H1 (cell line): ENCODE data around the gene VPS41. TPM values are rescaled to one million over a fixed set of nuclear protein-coding genes. Genes with fewer than 3 reads are reported as not detected.

Experiments used
- CTCF ChIA-PET: fragments of 300-600 bp; sonication (Branson Sonifier 250); formaldehyde crosslinking; loops from one replicate; lab custom pipeline; 2021; ENCODE audit not compliant: partially characterized antibody; lab: Charles Lee
- POLR2A ChIA-PET: fragments of 300-600 bp; sonication (Branson Sonifier 250); formaldehyde crosslinking; loops from one replicate; lab custom pipeline; 2021; ENCODE audit warnings: inconsistent platforms; ENCODE audit not compliant: partially characterized antibody; lab: Charles Lee
- DNase-seq, 2 experiments: peaks; one replicate each; pipeline versions ENCODE4 v3.0.0 to v3.0.0-alpha.2; 2010 to 2022; ENCODE audit warnings: low spot score in 2 of 2, low read depth in 1 of 2, mixed read lengths in 1 of 2
- FAIRE-seq: peaks from 2 replicates; lab custom pipeline; 2011; peaks lifted over from hg19 to GRCh38; lab: Jason Lieb, UNC
- H2AFZ ChIP-seq: 2 replicates; pipeline ENCODE4 v1.8.1; 2012; ENCODE audit warnings: low read length, inconsistent platforms
- H2AK5ac ChIP-seq: 2 replicates; pipeline ENCODE4 v1.6.1; 2013; ENCODE audit warnings: low read depth, low read length
- H2BK120ac ChIP-seq: replicated peaks from 2 replicates; pipeline ENCODE3; 2013; ENCODE audit warnings: low read depth, low read length, inconsistent platforms
- H2BK12ac ChIP-seq: 2 replicates; pipeline ENCODE4 v1.6.1; 2013; ENCODE audit warnings: low read depth, low read length
- H2BK15ac ChIP-seq: 2 replicates; pipeline ENCODE4 v1.6.1; 2013; ENCODE audit warnings: low read length
- H2BK20ac ChIP-seq: 2 replicates; pipeline ENCODE4 v1.6.1; 2013; ENCODE audit warnings: low read length
- H2BK5ac ChIP-seq: 2 replicates; pipeline ENCODE4 v1.6.1; 2013; ENCODE audit warnings: low read depth, low read length
- H3K14ac ChIP-seq: 2 replicates; pipeline ENCODE4 v1.6.1; 2013; ENCODE audit warnings: inconsistent platforms; ENCODE audit not compliant: insufficient read length
- H3K18ac ChIP-seq: 2 replicates; pipeline ENCODE4 v1.6.1; 2013; ENCODE audit warnings: low read length; ENCODE audit errors: extremely low read depth
- H3K23ac ChIP-seq: 2 replicates; pipeline ENCODE4 v1.6.1; 2013; ENCODE audit warnings: inconsistent platforms; ENCODE audit not compliant: insufficient read length
- H3K23me2 ChIP-seq: 2 replicates; pipeline ENCODE4 v1.6.1; 2013; ENCODE audit warnings: low read depth, low read length
- H3K27ac ChIP-seq: 2 replicates; pipeline ENCODE4 v1.6.1; 2011; ENCODE audit warnings: low read depth, low read length, inconsistent platforms
- H3K27me3 ChIP-seq, 4 experiments: replicated peaks in 1 of 4; 1 replicate in 1 of 4; 2 replicates in 3 of 4; pipeline versions ENCODE4 v1.6.1 to v1.8.1; 2011 to 2013; ENCODE audit warnings: low read length in 3 of 4, mild to moderate bottlenecking in 3 of 4, inconsistent platforms in 2 of 4, mixed read lengths in 2 of 4, moderate library complexity in 1 of 4; ENCODE audit not compliant: control insufficient read depth in 3 of 4, insufficient read depth in 3 of 4; ENCODE audit errors: extremely low read depth in 1 of 4
- H3K36me3 ChIP-seq, 4 experiments: 2 replicates each; pipeline versions ENCODE4 v1.6.1 to v1.8.1; 2011 to 2013; ENCODE audit warnings: mild to moderate bottlenecking in 4 of 4, low read length in 3 of 4, moderate library complexity in 2 of 4, control low read depth in 1 of 4, inconsistent platforms in 1 of 4; ENCODE audit not compliant: insufficient read depth in 4 of 4, control insufficient read depth in 2 of 4
- H3K4ac ChIP-seq: replicated peaks from 2 replicates; pipeline ENCODE3; 2013; ENCODE audit warnings: low read length, low read depth, mixed read lengths, inconsistent platforms; ENCODE audit not compliant: insufficient read length
- H3K4me1 ChIP-seq, 4 experiments: replicated peaks in 1 of 4; 1 replicate in 1 of 4; 2 replicates in 3 of 4; pipeline versions ENCODE4 v1.6.1 to v1.8.1; 2011 to 2013; ENCODE audit warnings: low read length in 3 of 4, inconsistent platforms in 2 of 4, mixed read lengths in 1 of 4; ENCODE audit not compliant: insufficient read depth in 4 of 4, control insufficient read depth in 3 of 4
- H3K4me2 ChIP-seq, 2 experiments: 2 replicates each; pipeline versions ENCODE4 v1.6.1 to v1.8.1; 2011 to 2013; ENCODE audit warnings: low read depth in 2 of 2, low read length in 2 of 2, control low read depth in 1 of 2, inconsistent platforms in 1 of 2, mild to moderate bottlenecking in 1 of 2; ENCODE audit not compliant: insufficient read depth in 1 of 2
- H3K4me3 ChIP-seq, 4 experiments: fragments of 200-600, 300-600 bp in 1 of 4; sonication (generic), shearing (Covaris generic), sonication (Bioruptor Twin) in 1 of 4; 2 replicates each; pipeline versions ENCODE4 v1.5.1 to v1.8.1; 2011 to 2016; ENCODE audit warnings: low read length in 4 of 4, low read depth in 3 of 4, control low read depth in 2 of 4, inconsistent platforms in 2 of 4, mild to moderate bottlenecking in 2 of 4, mixed read lengths in 1 of 4, moderate library complexity in 1 of 4; ENCODE audit not compliant: insufficient read depth in 2 of 4; ENCODE audit errors: extremely low read depth in 1 of 4
- H3K56ac ChIP-seq: replicated peaks from 2 replicates; pipeline ENCODE3; 2013; ENCODE audit warnings: low read depth, mild to moderate bottlenecking, mixed read lengths, low read length, inconsistent platforms; ENCODE audit not compliant: insufficient read length
- H3K79me1 ChIP-seq: 2 replicates; pipeline ENCODE4 v1.6.1; 2013; ENCODE audit warnings: low read depth, low read length, control low read depth
- H3K79me2 ChIP-seq, 2 experiments: 2 replicates each; pipeline versions ENCODE4 v1.6.1 to v1.8.1; 2012 to 2013; ENCODE audit warnings: low read length in 2 of 2, mild to moderate bottlenecking in 2 of 2, inconsistent platforms in 1 of 2; ENCODE audit not compliant: insufficient read depth in 2 of 2, control insufficient read depth in 1 of 2
- H3K9ac ChIP-seq, 4 experiments: replicated peaks in 1 of 4; 1 replicate in 1 of 4; 2 replicates in 3 of 4; pipeline versions ENCODE4 v1.6.1 to v1.8.1; 2011 to 2013; ENCODE audit warnings: low read depth in 3 of 4, low read length in 3 of 4, control low read depth in 2 of 4, mild to moderate bottlenecking in 2 of 4, moderate library complexity in 2 of 4, inconsistent platforms in 1 of 4; ENCODE audit errors: extremely low read depth in 1 of 4
- H3K9me3 ChIP-seq, 2 experiments: 2 replicates each; pipeline versions ENCODE4 v1.6.1 to v1.8.1; 2012 to 2013; ENCODE audit warnings: mild to moderate bottlenecking in 2 of 2, moderate library complexity in 2 of 2, control low read depth in 1 of 2, inconsistent platforms in 1 of 2, low read depth in 1 of 2, low read length in 1 of 2, mixed read lengths in 1 of 2; ENCODE audit not compliant: insufficient read depth in 2 of 2
- H4K20me1 ChIP-seq, 2 experiments: replicated peaks in 1 of 2; 2 replicates each; pipeline versions ENCODE3 to v1.8.1; 2011 to 2013; ENCODE audit warnings: inconsistent platforms in 2 of 2, low read length in 2 of 2, mild to moderate bottlenecking in 1 of 2; ENCODE audit not compliant: insufficient read depth in 2 of 2, control insufficient read depth in 1 of 2
- H4K5ac ChIP-seq: 2 replicates; pipeline ENCODE4 v1.6.1; 2013; ENCODE audit warnings: low read length, low read depth, mixed read lengths, inconsistent platforms; ENCODE audit not compliant: insufficient read length
- H4K8ac ChIP-seq: 2 replicates; pipeline ENCODE4 v1.8.0; 2013; ENCODE audit warnings: mild to moderate bottlenecking, moderate library complexity, low read length, inconsistent platforms; ENCODE audit not compliant: insufficient read depth; ENCODE audit errors: extremely low read depth
- H4K91ac ChIP-seq: replicated peaks from 2 replicates; pipeline ENCODE3; 2013; ENCODE audit warnings: low read length, mixed read lengths, inconsistent platforms; ENCODE audit not compliant: insufficient read length
- BCL11A ChIP-seq, 2 experiments: IDR thresholded peaks; one replicate each; pipeline ENCODE4 v1.6.1; 2011; ENCODE audit warnings: low read depth in 2 of 2, low read length in 2 of 2, mild to moderate bottlenecking in 2 of 2
- CTBP2 ChIP-seq: IDR thresholded peaks from 2 replicates; pipeline ENCODE4 v1.7.0; 2011; ENCODE audit warnings: borderline replicate concordance, mild to moderate bottlenecking, moderate library complexity, mixed read lengths, low read length; ENCODE audit not compliant: insufficient read depth, insufficient read length
- FOSL1 ChIP-seq: IDR thresholded peaks from 2 replicates; pipeline ENCODE4 v1.6.1; 2011; ENCODE audit warnings: mild to moderate bottlenecking, low read depth, low read length, moderate library complexity; ENCODE audit not compliant: insufficient read depth
- KDM1A ChIP-seq: fragments of 200-600, 300-600 bp; sonication (generic); IDR thresholded peaks from 2 replicates; pipeline ENCODE4 v1.7.1; 2016; ENCODE audit warnings: mild to moderate bottlenecking, low read length, borderline replicate concordance
- MAFK ChIP-seq: IDR thresholded peaks from 2 replicates; pipeline ENCODE4 v1.6.1; 2012; ENCODE audit warnings: low read depth, mild to moderate bottlenecking, improper control_type of control experiment, low read length
- RBBP5 ChIP-seq: IDR thresholded peaks from 2 replicates; pipeline ENCODE4 v1.7.1; 2012; ENCODE audit warnings: low read depth, mild to moderate bottlenecking, inconsistent platforms, low read length, moderate library complexity, borderline replicate concordance
- RFX5 ChIP-seq: IDR thresholded peaks from 2 replicates; pipeline ENCODE4 v1.6.1; 2011; ENCODE audit warnings: low read depth, low read length, improper control_type of control experiment, borderline replicate concordance
- RNF2 ChIP-seq: fragments of 200-900, 300-1000 bp; sonication (generic); IDR thresholded peaks from 2 replicates; pipeline ENCODE4 v1.7.1; 2016; ENCODE audit warnings: borderline replicate concordance, low read depth, mild to moderate bottlenecking, antibody characterized with exemption, low read length; ENCODE audit not compliant: poor library complexity, severe bottlenecking; ENCODE audit errors: missing control alignments
- SP2 ChIP-seq: IDR thresholded peaks from 2 replicates; pipeline ENCODE4 v1.6.1; 2012; ENCODE audit warnings: mild to moderate bottlenecking, low read length, inconsistent platforms
- SP4 ChIP-seq: IDR thresholded peaks from 2 replicates; pipeline ENCODE4 v1.6.1; 2012; ENCODE audit warnings: low read length, inconsistent platforms
- ZNF274 ChIP-seq: IDR thresholded peaks from 2 replicates; pipeline ENCODE4 v1.7.0; 2012; ENCODE audit warnings: low read length, borderline replicate concordance; ENCODE audit errors: extremely low read depth
- polyA plus RNA-seq, 7 experiments: library from polyadenylated mRNA; depleted of rRNA in 3 of 7; stranded (reverse) in 5 of 7; unstranded in 2 of 7; fragments of >200 nt in 5 of 7; fragments of 200-250 nt in 2 of 7; gene quantifications; 1 replicate in 5 of 7; 2 replicates in 1 of 7; 4 replicates in 1 of 7; pipeline versions ENCODE4 v1.2.1 to v1.2.3, GENCODE V29; 2011 to 2013; ENCODE audit warnings: missing spikeins in 2 of 7, mixed read lengths in 2 of 7
- total RNA-seq: library from RNA; stranded (reverse); fragmentation: NEBNext Ultra II Directional; extraction: Animal tissue kit (Norgen Biotek cat#: 25700); gene quantifications from 2 replicates; pipeline ENCODE4 v1.2.1, GENCODE V29; 2021
- TF ChIP-seq, protein P1 (sequence below): IDR thresholded peaks from 2 replicates; pipeline ENCODE4 v1.6.1; 2012; ENCODE audit warnings: inconsistent platforms
- TF ChIP-seq, protein P2 (sequence below): IDR thresholded peaks from 2 replicates; pipeline ENCODE4 v1.6.1; 2011; ENCODE audit warnings: low read length, improper control_type of control experiment

The VPS41 gene
- total and polyA plus RNA-seq, 2 of the 8 experiments (the other 6 are each of a cell fraction or from before 2014, with no cell fraction given): 10.7 to 63.3 TPM

GRCh38 chr7:38903057-38903456 lies 5.9 kb downstream of the VPS41 start:
- Histone ChIP-seq H2BK12ac (no peak overlapping the region), H2BK5ac (no peak overlapping the region), H3K9ac (no peak overlapping the region), H4K8ac (no peak overlapping the region), H3K9me3 (no peaks in the 10 kb centered on the region), H3K14ac (no peak overlapping the region), H3K79me2 (peaks cover 0 to 35% of the 10 kb centered on the region in 2 experiments; a peak in 2 of 4 replicates), H3K4me3 (no peak overlapping the region), H4K91ac (no peak overlapping the region), H3K79me1 (peaks cover 5% of the 10 kb centered on the region), H2BK15ac (no peak overlapping the region), H2BK120ac (no peak overlapping the region), H3K36me3 (no peaks in the 10 kb centered on the region; a peak in 1 of 8 replicates), H4K5ac (no peak overlapping the region), H2BK20ac (no peak overlapping the region), H3K4me2 (no peak overlapping the region), H3K27me3 (no peaks in the 10 kb centered on the region), H3K23ac (no peak overlapping the region), H2AK5ac (no peak overlapping the region), H3K4me1 (peaks cover 0 to 9% (median 1%) of the 10 kb centered on the region in 4 experiments; a peak in 1 of 7 replicates), H3K56ac (no peak overlapping the region), H3K4ac (no peak overlapping the region), H4K20me1 (peaks cover 3 to 5% of the 10 kb centered on the region in 2 experiments), H3K23me2 (no peaks in the 10 kb centered on the region), H3K27ac (no peak overlapping the region), H3K18ac (no peak overlapping the region), H2AFZ (no peak overlapping the region)
- POLR2A ChIA-PET: no interaction called here
- CTCF ChIA-PET: interaction anchor here (0.9 to 1.1 kb wide), 2 partner anchors 21 to 28 kb away, joined by 3 read pairs; no protein-coding TSS in a partner anchor
- DNase-seq: no peak
- no peak for FAIRE-seq
- no peak for TF ChIP-seq FOSL1
- no peak for TF ChIP-seq RNF2
- TF ChIP-seq RBBP5: no peak
- TF ChIP-seq KDM1A: no peak
- TF ChIP-seq, protein P1, sequence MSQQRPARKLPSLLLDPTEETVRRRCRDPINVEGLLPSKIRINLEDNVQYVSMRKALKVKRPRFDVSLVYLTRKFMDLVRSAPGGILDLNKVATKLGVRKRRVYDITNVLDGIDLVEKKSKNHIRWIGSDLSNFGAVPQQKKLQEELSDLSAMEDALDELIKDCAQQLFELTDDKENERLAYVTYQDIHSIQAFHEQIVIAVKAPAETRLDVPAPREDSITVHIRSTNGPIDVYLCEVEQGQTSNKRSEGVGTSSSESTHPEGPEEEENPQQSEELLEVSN: no peak
- TF ChIP-seq ZNF274: no peak
- TF ChIP-seq CTBP2: no peak
- TF ChIP-seq BCL11A (IDR thresholded peaks at IDR 0.05; ENCODE audit: low read depth in 2 of 2, low read length in 2 of 2): no peak
- no peak for TF ChIP-seq RFX5
- no peak for TF ChIP-seq MAFK
- TF ChIP-seq SP4: no peak
- TF ChIP-seq SP2: no peak
- TF ChIP-seq, protein P2, sequence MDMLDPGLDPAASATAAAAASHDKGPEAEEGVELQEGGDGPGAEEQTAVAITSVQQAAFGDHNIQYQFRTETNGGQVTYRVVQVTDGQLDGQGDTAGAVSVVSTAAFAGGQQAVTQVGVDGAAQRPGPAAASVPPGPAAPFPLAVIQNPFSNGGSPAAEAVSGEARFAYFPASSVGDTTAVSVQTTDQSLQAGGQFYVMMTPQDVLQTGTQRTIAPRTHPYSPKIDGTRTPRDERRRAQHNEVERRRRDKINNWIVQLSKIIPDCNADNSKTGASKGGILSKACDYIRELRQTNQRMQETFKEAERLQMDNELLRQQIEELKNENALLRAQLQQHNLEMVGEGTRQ: no peak
